ENCODE results near the gene ARHGAP44. TPM values are rescaled to one million over a fixed set of nuclear protein-coding genes. Genes with fewer than 3 reads are reported as not detected.

ARHGAP44 gene
- total and polyA plus RNA-seq, 2 of the 4 experiments (the other 2 are of a cell fraction) = 0.54 to 1.0 TPM

DNA sequence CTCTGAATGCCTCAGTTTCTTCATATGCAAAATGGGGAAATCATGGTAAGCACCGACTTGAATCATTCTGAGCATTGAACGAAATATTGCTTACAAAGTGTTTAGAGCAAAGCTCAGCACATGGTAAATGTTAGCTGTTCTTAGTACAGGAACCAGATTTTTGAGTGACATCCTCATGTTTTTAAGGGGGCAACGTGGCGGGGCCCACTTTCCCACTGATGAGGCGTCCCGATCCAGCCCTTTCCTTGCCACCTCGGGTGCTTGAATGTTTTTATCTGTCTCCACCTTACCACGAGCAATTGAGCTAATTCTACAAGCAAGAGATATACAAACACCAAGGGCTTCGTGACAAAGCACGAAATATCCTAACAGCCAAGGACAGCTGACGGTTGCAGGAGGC is 178.7 kb downstream of the ARHGAP44 start:
- dilution Hi-C loops (cut with HindIII; ENCODE audit: low sequenced_read_pairs, unreplicated experiment) = no loop called here
- no peaks in the 10 kb centered on the region for H4K20me1 ChIP-seq (ENCODE audit: insufficient read depth, low read length)
- CTCF ChIA-PET = interaction anchor here (0.7 kb wide), 1 partner anchor 1545 kb away, joined by 4 read pairs; no protein-coding TSS in a partner anchor

More for the DNA sequence above, 178.7 kb downstream of the ARHGAP44 start:
- no peak overlapping the region for H3K56ac ChIP-seq (ENCODE audit: extremely low read depth, insufficient read depth, low read length)
- no peak overlapping the region for H3K27ac ChIP-seq (ENCODE audit: insufficient read depth, low read length)
- in situ Hi-C loops (cut with MboI; ENCODE audit: low sequenced_read_pairs) (no loop called here), intact Hi-C loops (cut with micrococcal nuclease) (no loop called here)
- no peaks in the 10 kb centered on the region; the same call in none of the 2 replicates for H3K27me3 ChIP-seq (ENCODE audit: control insufficient read depth, insufficient read depth, low read length)
- no peak overlapping the region for H4K5ac ChIP-seq (ENCODE audit: low read depth, low read length)
- H2AK5ac ChIP-seq (ENCODE audit: low read depth, low read length) = no peak overlapping the region
- H3K18ac ChIP-seq (ENCODE audit: low read depth, low read length) = no peak overlapping the region
- DNase-seq = no peak
- WGBS, 2 experiments (ENCODE audit: extremely low coverage in 2 of 2, insufficient read length in 1 of 2) = 73% methylated on average over 8 of the region's 11 CpGs; no CpG with 5 or more reads in 1 of the 2 experiments
- H2AK9ac ChIP-seq (replicated peaks; ENCODE audit: low read depth, low read length, poor library complexity) = no peak overlapping the region
- no peak overlapping the region for H3K4me2 ChIP-seq (ENCODE audit: low read depth, low read length)
- H3K4me1 ChIP-seq (ENCODE audit: control insufficient read depth, insufficient read depth, low read length) = no peaks in the 10 kb centered on the region
- H2BK15ac ChIP-seq (ENCODE audit: low read depth, low read length) = no peak overlapping the region
- H2BK20ac ChIP-seq (ENCODE audit: low read depth, low read length) = no peak overlapping the region
- ATAC-seq (ENCODE audit: low read depth) = no peak
- H2BK120ac ChIP-seq (ENCODE audit: low read depth, low read length) = no peak overlapping the region
- H3K23ac ChIP-seq (ENCODE audit: low read depth, low read length) = no peak overlapping the region
- H3K14ac ChIP-seq (replicated peaks; ENCODE audit: low read depth, low read length) = no peak overlapping the region
- H4K91ac ChIP-seq (ENCODE audit: insufficient read depth, low read depth, low read length) = no peak overlapping the region
- no peak overlapping the region for H2AFZ ChIP-seq (replicated peaks; ENCODE audit: low read length, poor library complexity)
- no TSS peak for BruUV-seq (replicated peaks)
- H3K4ac ChIP-seq (ENCODE audit: low read depth, low read length) = no peak overlapping the region
- H3K36me3 ChIP-seq (ENCODE audit: control insufficient read depth, insufficient read depth, low read length) = no peaks in the 10 kb centered on the region
- no peak for TF ChIP-seq MXI1 (IDR thresholded peaks at IDR 0.05; ENCODE audit: borderline replicate concordance, low read depth, low read length)
- H3K9me1 ChIP-seq (ENCODE audit: insufficient read depth, low read length) = 0 out of 2 replicates have a peak, but pooled peaks cover 2% of the 10 kb centered on the region
- no peak overlapping the region for H3K9ac ChIP-seq (ENCODE audit: low read depth, low read length)
- no peak overlapping the region for H4K8ac ChIP-seq (ENCODE audit: low read depth in 2 of 2, low read length in 2 of 2)
- H2BK5ac ChIP-seq (ENCODE audit: low read depth, low read length, poor library complexity, severe bottlenecking) = no peak overlapping the region
- no peak overlapping the region for H3K4me3 ChIP-seq (ENCODE audit: insufficient read depth, low read depth, low read length)
- no peaks in the 10 kb centered on the region for H3K79me1 ChIP-seq (ENCODE audit: low read depth in 1 of 2, low read length in 2 of 2)
- H3K9me3 ChIP-seq (ENCODE audit: control insufficient read depth, insufficient read depth, low read length) = no peaks in the 10 kb centered on the region
- POLR2A ChIA-PET (ENCODE audit: unreplicated experiment) = interaction anchor here (0.5 kb wide), 1 partner anchor 19 kb away, joined by 4 read pairs; no protein-coding TSS in a partner anchor

Measured in IMR-90 (cell line).